ENCODE results near the gene BRSK1. TPM values are rescaled to one million over a fixed set of nuclear protein-coding genes. Genes with fewer than 3 reads are reported as not detected.
A peak's percentile ranks its signal among the peaks of the same experiment; 100 is the strongest.

Gene BRSK1
- total and polyA plus RNA-seq, 2 donors (not counting 1 experiment from before 2014, with no cell fraction given) = 5.1 TPM

GRCh38 chr19:55345101-55345817 is 61.5 kb downstream of the BRSK1 start:
- no peak for TF ChIP-seq EZH2 (IDR thresholded peaks at IDR 0.05; ENCODE audit: low read length, missing control alignments)
- no peak for TF ChIP-seq CTCF (conservative IDR thresholded peaks at IDR 0.05 in 1 of 2, IDR thresholded peaks at IDR 0.05 in 1 of 2; ENCODE audit: low read depth in 1 of 2, low read length in 2 of 2)
- Histone ChIP-seq H3K27ac (ENCODE audit: insufficient read depth, low read length) (no peak overlapping the region), H3K27me3 (ENCODE audit: control insufficient read depth, insufficient read depth, low read length) (no peaks in the 10 kb centered on the region), H2AFZ (ENCODE audit: low read length) (no peak overlapping the region), H3K9me3 (ENCODE audit: control insufficient read depth, insufficient read depth, low read depth, low read length) (no peaks in the 10 kb centered on the region), H4K20me1 (ENCODE audit: control insufficient read depth, extremely low read depth, insufficient read depth, low read length) (no peaks in the 10 kb centered on the region), H3K4me1 (ENCODE audit: control insufficient read depth, extremely low read depth, insufficient read depth, low read length) (peaks cover 5% of the 10 kb centered on the region), H3K79me2 (ENCODE audit: control insufficient read depth, insufficient read depth, low read length) (no peaks in the 10 kb centered on the region), H3K36me3 (ENCODE audit: control insufficient read depth, insufficient read depth, low read length) (peaks cover 4% of the 10 kb centered on the region), H3K4me3 (replicated peaks in 1 of 4; ENCODE audit: control extremely low read depth in 1 of 4, insufficient read depth in 1 of 4, low read depth in 3 of 4, low read length in 4 of 4) (no peak overlapping the region), H3K4me2 (ENCODE audit: extremely low read depth, insufficient read depth, low read length) (no peak overlapping the region), H3K9ac (ENCODE audit: insufficient read depth, low read length) (no peak overlapping the region)
- no peak for DNase-seq (ENCODE audit: low read depth in 2 of 2)

GRCh38 chr19:55345818-55346724 is 62.3 kb downstream of the BRSK1 start:
- Histone ChIP-seq H3K79me2 (ENCODE audit: control insufficient read depth, insufficient read depth, low read length) (no peaks in the 10 kb centered on the region), H2AFZ (ENCODE audit: low read length) (no peak overlapping the region), H3K4me1 (ENCODE audit: control insufficient read depth, extremely low read depth, insufficient read depth, low read length) (peaks cover 5% of the 10 kb centered on the region), H3K27ac (ENCODE audit: insufficient read depth, low read length) (no peak overlapping the region), H4K20me1 (ENCODE audit: control insufficient read depth, extremely low read depth, insufficient read depth, low read length) (no peaks in the 10 kb centered on the region), H3K9ac (ENCODE audit: insufficient read depth, low read length) (no peak overlapping the region), H3K9me3 (ENCODE audit: control insufficient read depth, insufficient read depth, low read depth, low read length) (no peaks in the 10 kb centered on the region), H3K4me2 (ENCODE audit: extremely low read depth, insufficient read depth, low read length) (no peak overlapping the region), H3K4me3 (replicated peaks in 1 of 4; ENCODE audit: control extremely low read depth in 1 of 4, insufficient read depth in 1 of 4, low read depth in 3 of 4, low read length in 4 of 4) (no peak overlapping the region), H3K36me3 (ENCODE audit: control insufficient read depth, insufficient read depth, low read length) (peaks cover 4% of the 10 kb centered on the region), H3K27me3 (ENCODE audit: control insufficient read depth, insufficient read depth, low read length) (no peaks in the 10 kb centered on the region)
- TF ChIP-seq EZH2 (IDR thresholded peaks at IDR 0.05; ENCODE audit: low read length, missing control alignments) (no peak), CTCF (conservative IDR thresholded peaks at IDR 0.05 in 1 of 2, IDR thresholded peaks at IDR 0.05 in 1 of 2; ENCODE audit: low read depth in 1 of 2, low read length in 2 of 2) (no peak)
- DNase-seq (ENCODE audit: low read depth in 2 of 2) = peak; percentile 41 to 46

GRCh38 chr19:55346725-55347441 is 63.1 kb downstream of the BRSK1 start:
- Histone ChIP-seq H3K27me3 (ENCODE audit: control insufficient read depth, insufficient read depth, low read length) (peaks cover 7% of the 10 kb centered on the region), H3K36me3 (ENCODE audit: control insufficient read depth, insufficient read depth, low read length) (peaks cover 2% of the 10 kb centered on the region), H3K4me3 (replicated peaks in 1 of 4; ENCODE audit: control extremely low read depth in 1 of 4, insufficient read depth in 1 of 4, low read depth in 3 of 4, low read length in 4 of 4) (no peak overlapping the region), H2AFZ (ENCODE audit: low read length) (no peak overlapping the region), H3K4me1 (ENCODE audit: control insufficient read depth, extremely low read depth, insufficient read depth, low read length) (peaks cover 2% of the 10 kb centered on the region), H3K9ac (ENCODE audit: insufficient read depth, low read length) (no peak overlapping the region), H3K9me3 (ENCODE audit: control insufficient read depth, insufficient read depth, low read depth, low read length) (no peaks in the 10 kb centered on the region), H3K4me2 (ENCODE audit: extremely low read depth, insufficient read depth, low read length) (no peak overlapping the region), H3K79me2 (ENCODE audit: control insufficient read depth, insufficient read depth, low read length) (no peaks in the 10 kb centered on the region), H3K27ac (ENCODE audit: insufficient read depth, low read length) (no peak overlapping the region), H4K20me1 (ENCODE audit: control insufficient read depth, extremely low read depth, insufficient read depth, low read length) (no peaks in the 10 kb centered on the region)
- no peak for TF ChIP-seq CTCF (conservative IDR thresholded peaks at IDR 0.05 in 1 of 2, IDR thresholded peaks at IDR 0.05 in 1 of 2; ENCODE audit: low read depth in 1 of 2, low read length in 2 of 2)
- TF ChIP-seq EZH2 (IDR thresholded peaks at IDR 0.05; ENCODE audit: low read length, missing control alignments) = no peak
- no peak for DNase-seq (ENCODE audit: low read depth in 2 of 2)

All from fibroblast of lung (primary cell).